ENCODE measurements around the gene EFTUD2.

The EFTUD2 gene

GRCh38 chr17:44910231-44911106 lies 11.2 kb upstream of the EFTUD2 start:
- no peak for DNase-seq

DNA sequence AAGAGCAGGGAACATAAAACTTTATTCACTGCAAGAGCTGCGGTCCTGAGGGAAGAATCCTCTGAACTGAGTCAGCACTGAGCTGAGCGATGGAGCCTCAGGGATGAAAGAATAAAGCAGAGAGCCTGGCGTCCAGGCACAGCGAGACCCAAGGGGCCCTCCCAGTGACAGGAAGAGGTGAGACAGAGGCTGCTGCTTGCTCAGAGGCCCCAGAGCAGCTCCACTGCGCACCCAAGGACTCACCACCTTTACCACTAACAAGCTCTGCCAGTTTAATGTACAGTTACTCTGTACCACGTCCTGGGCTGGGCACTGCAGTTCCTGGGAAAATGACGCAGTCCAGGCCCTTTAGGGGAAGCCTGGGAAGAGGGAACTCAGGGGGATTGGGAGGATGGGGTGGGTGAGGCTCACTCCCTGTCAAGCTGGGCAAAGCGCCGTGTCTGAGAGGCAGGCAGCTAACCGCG lies 10.5 kb upstream of the EFTUD2 start:
- DNase-seq: no peak

DNA sequence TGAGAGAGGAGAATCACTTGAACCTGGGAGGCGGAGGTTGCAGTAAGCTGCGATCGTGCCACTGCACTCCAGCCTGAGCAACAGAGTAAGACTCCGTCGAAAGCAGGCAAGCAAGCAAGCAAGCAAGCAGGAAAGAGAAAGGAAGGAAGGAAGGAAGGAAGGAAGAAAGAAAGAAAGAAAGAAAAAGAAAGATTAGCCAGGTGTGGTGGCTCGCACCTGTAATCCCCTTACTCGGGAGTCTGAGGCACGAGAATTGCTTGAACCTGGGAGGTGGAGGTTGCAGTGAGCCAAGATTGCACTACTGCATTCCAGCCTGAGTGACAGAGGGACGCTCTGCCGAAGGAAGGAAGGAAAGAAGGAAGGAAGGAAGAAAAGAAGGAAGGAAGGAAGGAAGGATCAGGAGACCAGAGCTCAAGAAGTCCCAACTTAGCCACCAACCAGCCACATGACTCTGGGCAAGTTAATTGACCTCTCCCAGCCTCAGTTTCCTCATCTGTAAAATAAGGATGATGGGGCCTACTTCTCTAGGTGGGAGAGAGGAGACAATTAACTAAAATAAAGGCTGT lies 9.6 kb upstream of the EFTUD2 start:
- DNase-seq: no peak

- DNase-seq: no peak
Observed at GRCh38 chr17:44907729-44908470, 8.7 kb upstream of the EFTUD2 start.

- DNase-seq: no peak
Observed at GRCh38 chr17:44906763-44907728, 7.8 kb upstream of the EFTUD2 start.

GRCh38 chr17:44906010-44906646 lies 6.9 kb upstream of the EFTUD2 start:
- DNase-seq: no peak

GRCh38 chr17:44905006-44906000 lies 6.1 kb upstream of the EFTUD2 start:
- no peak for DNase-seq

DNA sequence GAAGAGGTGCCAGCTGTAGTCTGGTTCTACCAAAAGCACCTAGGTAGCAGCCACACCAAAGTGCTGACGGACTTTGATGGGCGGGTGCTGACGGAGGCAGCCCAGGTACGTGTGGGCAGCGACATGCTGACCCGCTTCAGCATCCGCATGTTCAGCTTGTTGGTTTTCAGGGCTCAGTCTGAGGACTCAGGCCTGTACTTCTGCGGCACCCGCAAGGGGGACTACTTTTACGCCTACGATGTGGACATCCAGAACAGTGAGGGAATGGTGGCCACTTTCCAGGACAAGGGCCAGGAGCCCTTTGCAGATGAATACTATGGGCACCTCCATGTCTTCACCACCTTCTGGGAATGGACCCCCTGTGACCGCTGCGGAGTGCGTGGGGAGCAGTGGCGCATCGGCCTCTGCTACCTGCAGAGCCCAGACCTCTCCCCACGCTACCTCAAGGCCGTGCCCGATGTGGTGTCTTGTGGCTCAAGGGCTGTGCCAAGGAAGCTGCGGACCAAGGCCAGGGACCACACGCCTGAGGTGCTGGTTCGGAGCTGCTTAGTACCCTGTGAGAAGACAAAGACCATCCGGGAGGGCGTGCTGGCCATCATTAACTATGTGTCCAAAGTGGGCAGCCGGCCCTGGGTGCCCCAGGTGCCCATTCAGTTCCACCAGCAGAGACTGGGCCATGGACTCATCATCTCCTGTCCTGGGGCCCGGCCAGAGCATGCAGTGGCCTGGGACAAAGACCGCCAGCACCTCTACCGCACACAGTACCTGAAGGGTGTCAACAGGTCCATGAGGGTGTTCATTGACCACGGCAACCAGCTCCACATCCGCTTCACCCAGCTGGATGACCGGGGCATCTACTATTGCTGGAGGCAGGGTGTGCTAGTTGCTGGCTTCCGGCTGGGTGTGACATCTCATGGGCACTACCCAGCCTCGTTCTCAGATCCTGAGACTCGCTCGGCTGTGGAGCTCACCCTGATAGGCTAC lies 5.0 kb upstream of the EFTUD2 start:
- no peak for DNase-seq

GRCh38 chr17:44903012-44903685 lies 3.9 kb upstream of the EFTUD2 start:
- DNase-seq: no peak

DNA sequence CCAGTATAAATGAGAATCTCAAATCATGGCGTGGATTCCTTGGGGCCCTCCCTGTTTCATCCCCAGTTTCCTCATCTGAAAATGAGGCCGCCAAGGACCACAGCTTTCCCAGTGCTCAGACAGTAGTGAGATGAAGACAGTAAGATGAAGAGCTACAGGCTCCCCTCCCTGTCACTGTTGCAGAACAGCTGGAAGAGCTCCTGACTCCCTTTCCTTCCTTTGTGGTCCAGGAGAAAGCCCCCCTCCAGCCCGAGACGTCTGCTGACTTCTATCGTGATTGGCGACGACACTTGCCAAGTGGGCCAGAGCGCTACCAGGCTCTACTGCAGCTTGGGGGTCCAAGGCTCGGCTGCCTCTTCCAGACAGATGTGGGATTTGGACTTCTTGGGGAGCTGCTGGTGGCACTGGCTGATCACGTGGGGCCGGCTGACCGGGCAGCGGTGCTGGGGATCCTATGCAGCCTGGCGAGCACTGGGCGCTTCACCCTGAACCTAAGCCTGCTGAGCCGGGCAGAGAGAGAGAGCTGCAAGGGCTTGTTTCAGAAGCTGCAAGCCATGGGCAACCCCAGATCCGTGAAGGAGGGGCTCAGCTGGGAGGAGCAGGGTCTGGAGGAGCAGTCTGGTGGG lies 3.0 kb upstream of the EFTUD2 start:
- DNase-seq: no peak

DNA sequence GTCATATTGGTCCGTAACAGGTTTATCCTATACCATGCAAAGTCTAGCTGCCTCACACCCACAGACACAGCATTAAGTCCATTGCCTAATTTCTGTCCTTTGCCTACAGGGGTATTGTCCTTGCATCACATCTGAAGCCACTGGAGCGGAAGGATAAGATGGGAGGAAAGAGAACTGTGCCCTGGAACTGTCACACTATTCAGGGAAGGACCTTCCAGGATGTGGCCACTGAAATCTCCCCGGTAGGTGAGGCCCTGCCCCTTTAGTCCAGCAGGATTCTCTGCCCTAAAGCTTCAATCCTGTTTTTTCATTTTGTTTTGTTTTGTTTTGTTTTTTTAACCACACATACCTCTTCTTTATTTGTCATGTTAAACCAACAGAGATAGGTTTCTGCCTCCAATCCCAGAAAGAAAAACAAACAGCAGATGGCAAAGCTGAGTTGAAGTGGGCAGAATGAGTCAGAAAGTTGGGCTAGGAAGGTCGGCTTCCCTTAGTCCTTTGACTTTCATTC lies 2.2 kb upstream of the EFTUD2 start:
- no peak for DNase-seq

GRCh38 chr17:44900894-44901293 lies 1.6 kb upstream of the EFTUD2 start:
- DNase-seq: no peak

GRCh38 chr17:44898768-44899073 lies 524 bp downstream of the EFTUD2 start:
- DNase-seq: peak; percentile 19

GRCh38 chr17:44894642-44895041 lies 4.6 kb downstream of the EFTUD2 start:
- DNase-seq: no peak

- DNase-seq: no peak
Observed at GRCh38 chr17:44892250-44892649, 7.0 kb downstream of the EFTUD2 start.

DNA sequence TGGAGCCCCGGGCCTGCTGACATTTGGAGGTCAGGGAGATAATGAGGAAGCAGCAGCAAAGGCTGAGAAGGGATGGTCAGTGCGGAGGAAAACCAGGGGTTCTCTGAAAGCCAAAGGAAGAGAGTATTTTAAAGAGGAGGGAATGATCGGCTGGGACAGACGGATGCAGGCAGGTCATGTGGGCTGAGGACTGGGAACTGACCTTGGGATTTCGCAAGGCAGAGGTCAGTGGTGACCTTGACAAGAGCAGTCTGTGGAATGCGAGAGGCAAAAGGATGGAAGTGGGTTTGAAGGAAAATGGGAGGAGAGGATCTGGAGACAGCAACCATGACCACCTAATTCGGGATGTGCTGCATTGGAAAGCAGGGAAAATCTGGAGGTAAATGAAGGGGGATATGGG lies 10.2 kb downstream of the EFTUD2 start:
- DNase-seq: no peak

DNA sequence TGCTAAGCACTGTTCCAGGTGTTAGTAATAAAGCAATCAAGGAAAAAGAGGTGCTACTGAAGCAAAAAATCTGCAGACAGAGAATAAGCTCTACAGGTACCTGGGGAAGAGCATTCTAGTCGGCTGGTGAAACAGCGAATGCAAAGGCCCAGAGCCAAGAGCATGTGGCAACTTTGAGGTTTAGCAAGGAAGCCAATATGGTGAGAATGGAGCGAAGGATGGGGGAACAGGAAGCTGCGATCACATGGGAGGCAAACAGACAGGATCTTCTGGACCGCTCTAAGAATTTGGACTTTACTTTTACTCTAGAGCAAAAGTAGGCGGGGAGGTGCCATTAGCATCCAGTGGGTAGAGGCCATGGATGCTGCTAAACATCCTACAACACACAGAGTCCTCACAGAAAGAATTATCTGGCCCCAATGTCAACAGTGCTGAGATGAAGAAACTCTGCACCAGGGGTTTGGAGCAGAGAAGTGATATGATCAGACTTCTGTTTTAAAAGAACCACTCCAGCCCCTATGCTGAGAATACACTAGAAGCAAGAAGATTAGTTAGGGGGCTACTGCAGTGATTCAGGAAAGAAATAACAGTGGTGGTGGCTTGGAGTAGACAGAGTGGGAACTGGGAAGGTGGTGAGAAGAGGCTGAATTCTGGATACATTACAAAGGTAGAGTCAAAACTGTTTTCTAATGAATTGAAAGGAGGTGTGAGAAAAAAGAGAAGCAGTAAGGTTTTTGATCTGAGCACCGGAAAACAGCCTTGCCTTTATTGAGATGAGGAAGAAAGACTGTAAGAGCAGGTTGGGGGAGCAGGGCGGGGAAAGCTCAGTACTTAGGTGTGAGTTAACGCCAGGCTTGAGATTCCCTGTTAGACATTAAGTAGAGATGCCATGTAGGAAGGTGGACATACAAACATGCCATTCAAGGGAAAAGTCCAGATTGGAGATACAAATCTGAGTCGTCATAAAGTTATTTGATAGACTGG lies 11.0 kb downstream of the EFTUD2 start:
- DNase-seq: no peak
